NCI-H446 treated with DMSO at 0.1 percent for 48 hours (cell line): ENCODE results near the gene HSP90AB1.

ENCODE experiments used
- DNase-seq: peaks from one replicate; lab custom pipeline; 2025; lab: John Stamatoyannopoulos, UW

HSP90AB1 gene

DNA sequence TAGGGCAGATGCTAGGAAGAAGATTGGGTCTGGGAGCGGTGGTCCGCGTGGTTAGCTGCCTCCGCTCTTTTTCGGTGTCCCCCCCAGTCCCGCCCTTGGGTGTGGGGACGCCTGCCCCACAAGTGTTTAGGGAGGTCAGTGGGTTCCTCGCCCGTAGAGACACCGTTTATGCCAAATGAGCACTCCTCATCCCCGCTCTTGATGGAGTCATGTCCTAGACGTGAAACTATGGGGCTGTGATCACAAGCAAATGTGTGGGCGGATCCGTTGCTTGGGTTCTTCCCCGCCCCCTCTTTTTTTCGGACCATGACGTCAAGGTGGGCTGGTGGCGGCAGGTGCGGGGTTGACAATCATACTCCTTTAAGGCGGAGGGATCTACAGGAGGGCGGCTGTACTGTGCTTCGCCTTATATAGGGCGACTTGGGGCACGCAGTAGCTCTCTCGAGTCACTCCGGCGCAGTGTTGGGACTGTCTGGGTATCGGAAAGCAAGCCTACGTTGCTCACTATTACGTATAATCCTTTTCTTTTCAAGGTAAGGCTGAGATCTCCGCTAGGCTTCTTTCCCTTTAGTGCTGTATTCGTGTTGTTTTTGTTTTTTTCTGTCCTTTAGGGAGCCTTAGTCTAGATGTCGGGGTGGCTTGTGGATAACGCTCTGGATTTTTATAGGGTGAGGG lies at the start of gene HSP90AB1:
TSS of gene HSP90AB1 (plus strand) at position 439 of the 675 bp plus-strand sequence. CDS start 1,529 bp downstream, outside the sequence.
- DNase-seq, result peak; percentile 97

DNA sequence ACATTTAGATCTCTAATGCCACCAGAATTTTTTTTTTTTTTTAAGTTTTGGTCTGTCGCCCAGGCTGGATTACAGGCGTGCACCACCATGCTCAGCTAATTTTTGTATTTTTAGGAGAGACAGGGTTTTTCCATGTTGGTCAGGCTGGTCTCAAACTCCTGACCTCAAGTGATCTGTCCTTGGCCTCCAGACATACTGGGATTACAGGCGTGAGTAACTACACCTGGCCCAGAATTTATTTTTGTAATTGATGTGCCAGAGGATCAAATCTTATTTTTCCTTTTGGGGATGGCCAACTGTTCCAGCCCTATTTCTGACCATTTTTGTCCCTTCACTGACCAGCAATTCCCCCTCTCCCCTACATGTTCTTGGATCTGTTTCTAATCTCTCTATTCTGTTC lies 48.2 kb upstream of the HSP90AB1 start:
- DNase-seq, result no peak

DNA sequence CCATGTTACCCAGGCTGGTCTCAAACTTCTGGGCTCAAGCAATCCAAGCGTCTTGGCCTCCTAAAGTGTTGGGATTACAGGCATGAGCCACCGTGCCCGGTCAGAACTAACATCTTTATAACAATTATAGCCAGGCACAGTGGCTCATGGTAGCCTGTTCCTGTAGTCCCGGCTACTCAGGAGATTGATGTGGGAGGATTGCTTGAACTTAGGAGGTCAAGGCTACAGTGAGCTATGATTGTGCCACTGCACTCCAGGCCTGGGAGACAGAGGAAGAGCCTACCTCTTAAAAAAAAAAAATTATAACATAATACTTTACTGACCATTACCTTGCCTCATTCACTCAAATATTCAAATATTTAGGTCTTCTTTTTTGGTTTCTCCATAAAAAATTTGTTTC lies 47.0 kb upstream of the HSP90AB1 start:
- DNase-seq, result no peak

DNA sequence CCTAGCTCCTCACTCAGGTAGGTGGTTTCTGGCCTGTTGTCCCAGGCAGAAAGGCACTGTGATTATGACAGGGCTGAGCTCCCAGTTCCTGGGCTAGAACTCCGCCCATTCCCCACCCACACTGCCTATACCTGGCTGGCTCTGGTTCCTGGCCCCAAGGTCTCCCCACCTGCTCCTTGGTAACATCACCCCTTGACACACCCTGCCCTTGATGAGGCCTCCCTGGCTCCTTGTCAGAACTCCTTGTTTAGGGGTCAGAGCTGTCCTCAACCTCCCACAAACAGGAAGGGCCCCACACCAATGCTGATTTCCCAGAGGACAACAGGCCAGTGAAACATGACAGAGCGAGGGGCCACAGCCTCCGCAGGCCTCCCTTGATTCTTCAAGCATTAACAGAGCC lies 45.7 kb upstream of the HSP90AB1 start:
- no peak for DNase-seq

DNA sequence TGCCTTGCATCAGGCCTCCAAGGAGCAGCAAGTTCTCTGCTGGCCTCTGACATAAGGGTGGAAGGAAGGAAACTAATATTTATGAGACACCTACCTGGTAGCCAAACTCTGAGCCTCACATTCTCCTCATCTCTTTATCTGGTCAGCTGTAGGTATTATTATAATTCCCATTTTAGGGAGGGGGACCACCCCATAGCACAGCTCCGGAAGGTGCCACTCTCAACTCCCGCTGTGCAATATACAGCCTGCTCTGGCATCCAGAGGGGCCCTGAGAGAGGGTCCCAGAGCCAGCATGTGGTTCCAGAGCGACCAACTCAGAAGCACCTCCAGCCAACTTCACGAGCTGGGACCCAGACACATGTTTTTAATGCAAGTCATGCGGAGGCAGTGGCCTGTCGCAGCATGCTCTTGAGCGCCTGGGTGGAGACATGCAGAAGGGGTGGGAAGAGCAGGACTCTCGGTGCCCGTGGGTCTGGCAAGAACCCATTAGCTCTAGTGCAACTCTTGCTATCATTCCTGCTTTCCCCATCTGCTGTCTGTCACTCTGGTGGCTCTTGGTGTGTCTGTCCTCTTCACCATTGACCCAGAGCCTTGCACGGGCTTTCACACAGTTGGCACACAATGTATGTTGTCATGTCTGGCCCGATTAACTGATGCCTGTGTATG lies 45.1 kb upstream of the HSP90AB1 start:
- DNase-seq, result no peak

DNA sequence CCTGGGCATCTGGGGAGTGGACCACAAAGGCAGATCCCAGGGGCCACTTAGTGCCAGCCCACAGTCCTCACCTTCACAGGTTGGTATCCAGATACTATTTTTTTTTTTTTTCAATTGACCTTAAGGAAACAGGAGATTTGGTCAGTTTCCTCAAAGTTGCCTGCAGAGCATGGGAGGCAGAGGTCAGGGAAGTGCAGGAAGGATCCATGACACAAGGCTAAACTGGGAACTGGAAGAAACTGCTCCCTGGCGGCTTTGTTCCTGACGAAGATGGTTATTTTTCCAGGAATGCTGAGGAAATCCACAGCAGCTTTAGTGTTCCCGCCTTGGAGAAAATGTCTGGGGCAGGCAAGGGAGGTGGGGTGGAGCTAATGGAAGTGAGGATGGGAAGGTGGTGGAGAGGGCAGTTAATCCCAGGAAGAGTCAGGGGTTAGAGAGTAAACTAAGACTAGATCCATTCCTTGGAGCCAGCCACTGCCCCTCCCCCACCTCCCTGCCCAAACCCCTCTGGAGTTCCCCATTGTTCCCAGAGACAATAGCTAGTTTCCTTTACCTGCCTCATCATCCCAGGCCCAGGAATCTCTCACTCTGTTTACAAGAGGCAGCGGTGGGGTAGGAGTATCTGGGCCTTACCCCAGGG lies 44.4 kb upstream of the HSP90AB1 start:
- no peak for DNase-seq

DNA sequence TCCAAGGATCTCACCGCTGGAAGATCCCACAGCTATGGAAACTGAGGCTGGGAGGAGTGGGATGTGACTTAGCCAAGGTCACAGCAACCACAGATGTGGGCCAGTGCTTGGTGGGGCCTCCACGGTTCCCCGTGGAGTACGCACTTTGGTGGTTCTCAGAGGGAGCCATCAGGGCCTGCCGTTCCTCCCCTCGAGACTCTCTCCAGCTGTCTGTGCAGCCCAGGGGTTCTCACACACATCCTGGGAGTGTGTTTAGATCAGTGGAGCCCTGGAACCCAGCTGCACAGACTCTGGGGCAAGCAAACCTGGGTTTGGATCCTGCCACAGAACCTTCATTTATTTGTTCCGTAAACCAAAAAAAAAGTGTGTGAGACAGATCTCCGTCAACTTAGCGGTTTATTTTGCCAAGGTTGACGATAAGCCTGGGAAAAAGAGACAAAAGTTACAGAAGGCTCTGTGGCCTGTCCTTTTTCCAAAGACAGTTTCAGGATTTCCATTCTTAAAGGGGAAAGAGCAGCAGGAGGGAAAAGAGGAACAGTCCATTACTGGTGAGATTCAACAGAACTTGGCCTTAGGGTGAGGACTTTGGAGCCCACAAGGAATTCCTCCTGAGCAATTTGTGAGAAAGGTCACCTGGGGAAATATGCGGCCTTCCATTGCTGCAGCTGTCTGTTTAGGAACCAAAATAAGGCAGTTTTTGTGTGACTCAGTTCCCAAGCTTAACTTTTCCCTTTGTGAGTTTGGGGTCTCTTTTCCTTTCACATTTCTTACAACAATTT lies 43.7 kb upstream of the HSP90AB1 start:
- DNase-seq, result no peak

DNA sequence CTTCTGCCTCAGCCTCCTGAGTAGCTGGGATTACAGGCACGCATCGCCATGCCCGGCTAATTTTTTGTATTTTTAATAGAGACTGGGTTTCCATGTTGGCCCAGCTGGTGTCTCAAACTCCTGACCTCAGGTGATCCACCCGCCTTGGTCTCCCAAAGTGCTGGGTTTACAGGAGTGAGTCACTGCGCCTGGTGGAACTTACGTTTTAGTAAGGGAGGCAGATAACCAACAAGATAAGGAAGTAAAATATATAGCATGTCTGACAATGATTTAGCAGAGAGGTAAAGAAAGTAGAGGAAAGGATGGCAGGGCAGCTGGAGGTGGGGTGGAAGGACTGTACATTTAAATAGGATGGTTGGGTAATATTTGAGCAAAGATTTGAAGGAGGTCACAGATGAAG lies 42.9 kb upstream of the HSP90AB1 start:
- DNase-seq, result no peak

DNA sequence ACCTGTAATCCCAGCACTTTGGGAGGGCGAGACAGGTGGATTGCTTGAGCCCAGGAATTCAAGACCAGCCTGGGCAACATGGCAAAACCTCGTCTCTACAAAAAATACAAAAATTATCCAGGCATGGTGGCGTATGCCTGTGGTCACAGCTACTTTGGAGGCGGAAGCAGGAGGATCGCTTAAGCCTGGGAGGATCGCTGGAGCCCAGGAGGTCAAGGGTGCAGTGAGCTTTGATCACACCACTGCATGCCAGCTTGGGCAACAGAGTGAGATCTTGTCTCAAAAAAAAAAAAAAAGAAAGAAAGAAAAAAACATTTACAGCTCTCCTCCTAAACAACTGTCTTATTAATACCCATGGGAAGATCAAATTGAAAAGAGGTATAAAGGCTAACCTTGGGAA lies 38.9 kb upstream of the HSP90AB1 start:
- no peak for DNase-seq

DNA sequence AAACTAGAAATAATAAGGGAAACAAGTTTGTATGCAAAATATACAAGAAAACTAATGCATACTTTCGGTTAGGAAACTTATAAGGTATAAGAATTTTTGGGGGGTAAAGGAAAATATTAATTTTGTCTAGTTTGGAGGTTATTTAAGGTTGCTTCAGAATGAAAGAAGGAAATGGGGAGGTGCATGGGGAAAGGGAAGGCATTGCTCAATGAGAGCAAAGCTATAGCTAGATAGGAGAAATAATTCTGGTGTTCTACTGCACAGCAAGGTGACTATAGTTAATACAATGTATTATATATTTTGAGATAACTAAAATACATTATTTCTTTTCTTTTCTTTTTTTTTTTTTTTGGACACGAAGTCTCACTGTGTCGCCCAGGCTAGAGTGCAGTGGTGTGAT lies 35.6 kb upstream of the HSP90AB1 start:
- DNase-seq, result no peak

DNA sequence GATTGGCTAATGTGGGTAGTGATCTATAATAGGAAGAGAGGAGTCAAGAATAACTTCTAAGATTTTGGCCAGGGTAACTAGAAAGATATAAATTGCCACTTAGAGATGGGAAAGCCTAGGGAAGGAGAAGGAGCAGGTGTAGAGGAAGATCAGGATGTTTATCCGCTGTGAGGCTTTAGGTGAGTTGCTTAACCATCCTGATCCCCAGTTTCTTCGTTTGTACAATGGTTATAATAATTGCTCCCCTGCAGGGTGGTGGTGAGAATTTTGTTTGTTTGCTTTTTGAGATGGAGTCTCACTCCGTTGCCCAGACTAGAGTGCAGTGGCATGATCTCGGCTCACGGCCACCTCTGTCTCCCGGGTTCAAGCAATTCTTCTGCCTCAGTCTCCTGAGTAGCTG lies 32.6 kb upstream of the HSP90AB1 start:
- no peak for DNase-seq

DNA sequence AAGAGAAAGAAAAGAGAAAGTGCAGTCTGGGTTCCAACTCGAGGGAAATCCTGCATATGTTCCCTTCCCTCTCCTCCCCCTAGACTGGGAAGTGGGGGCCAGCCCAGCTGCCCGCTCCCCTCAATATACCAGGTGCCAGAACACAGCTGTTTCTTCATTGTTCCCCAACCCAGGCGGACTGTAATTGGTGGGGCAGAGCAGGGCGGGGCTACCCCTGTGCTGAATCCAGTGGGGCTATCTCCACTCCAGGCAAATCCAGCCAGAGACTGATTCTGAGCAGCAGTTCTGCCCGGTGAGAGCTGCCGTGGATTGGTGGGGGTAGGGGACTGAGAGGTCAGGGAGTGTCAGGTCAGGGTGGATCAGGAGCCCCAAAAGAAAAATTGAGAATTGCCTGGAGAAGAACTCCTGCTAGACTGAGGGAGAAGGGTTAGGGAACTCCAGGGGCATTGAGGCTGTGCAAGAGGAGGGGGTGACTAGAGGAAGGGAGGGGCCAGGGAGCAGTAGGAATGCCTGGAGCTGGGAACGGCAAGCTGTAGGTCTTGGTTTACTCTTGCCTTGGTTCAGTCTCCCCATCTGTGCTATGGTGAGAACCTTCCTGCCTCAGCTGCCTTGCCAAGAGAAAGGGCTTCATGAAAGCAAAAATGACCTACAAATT lies 30.1 kb upstream of the HSP90AB1 start, which contains the start of gene MYMX:
TSS of gene MYMX (plus strand) at position 250 of the 655 bp plus-strand sequence. CDS start 546 bp downstream, outside the sequence.
- peak; percentile 76 for DNase-seq

DNA sequence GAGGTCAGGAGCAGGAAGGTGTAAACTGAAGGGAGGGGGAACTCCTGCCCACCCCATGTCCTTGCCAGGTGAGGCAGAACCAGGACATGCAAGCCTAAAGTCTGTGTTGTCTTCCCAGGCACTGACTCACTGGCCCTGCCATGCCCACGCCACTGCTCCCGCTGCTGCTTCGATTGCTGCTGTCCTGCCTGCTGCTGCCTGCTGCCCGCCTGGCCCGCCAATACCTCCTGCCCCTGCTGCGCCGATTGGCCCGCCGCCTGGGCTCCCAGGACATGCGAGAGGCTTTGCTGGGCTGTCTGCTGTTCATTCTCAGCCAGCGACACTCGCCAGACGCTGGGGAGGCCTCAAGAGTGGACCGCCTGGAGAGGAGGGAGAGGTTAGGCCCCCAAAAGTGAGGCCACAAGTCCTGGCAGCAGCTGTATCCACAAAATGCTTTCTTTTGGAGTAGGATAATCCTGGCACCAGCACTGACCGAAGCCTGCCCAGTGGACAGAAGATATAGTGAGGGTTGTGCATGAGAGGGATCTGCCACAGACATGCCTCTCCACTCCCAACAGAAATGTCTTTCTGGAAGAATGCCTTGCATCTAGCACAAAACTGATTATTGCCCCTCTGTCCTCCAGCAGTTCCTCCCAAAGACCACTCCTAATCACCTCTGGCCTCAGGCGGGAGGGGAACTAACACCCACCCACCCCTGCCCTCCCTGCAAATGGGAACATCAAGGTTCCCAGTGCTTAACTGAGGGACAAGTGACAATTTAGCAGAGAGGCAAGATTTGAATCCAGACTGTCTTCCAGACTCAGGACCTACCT lies 29.4 kb upstream of the HSP90AB1 start:
- DNase-seq, result peak; percentile 89

DNA sequence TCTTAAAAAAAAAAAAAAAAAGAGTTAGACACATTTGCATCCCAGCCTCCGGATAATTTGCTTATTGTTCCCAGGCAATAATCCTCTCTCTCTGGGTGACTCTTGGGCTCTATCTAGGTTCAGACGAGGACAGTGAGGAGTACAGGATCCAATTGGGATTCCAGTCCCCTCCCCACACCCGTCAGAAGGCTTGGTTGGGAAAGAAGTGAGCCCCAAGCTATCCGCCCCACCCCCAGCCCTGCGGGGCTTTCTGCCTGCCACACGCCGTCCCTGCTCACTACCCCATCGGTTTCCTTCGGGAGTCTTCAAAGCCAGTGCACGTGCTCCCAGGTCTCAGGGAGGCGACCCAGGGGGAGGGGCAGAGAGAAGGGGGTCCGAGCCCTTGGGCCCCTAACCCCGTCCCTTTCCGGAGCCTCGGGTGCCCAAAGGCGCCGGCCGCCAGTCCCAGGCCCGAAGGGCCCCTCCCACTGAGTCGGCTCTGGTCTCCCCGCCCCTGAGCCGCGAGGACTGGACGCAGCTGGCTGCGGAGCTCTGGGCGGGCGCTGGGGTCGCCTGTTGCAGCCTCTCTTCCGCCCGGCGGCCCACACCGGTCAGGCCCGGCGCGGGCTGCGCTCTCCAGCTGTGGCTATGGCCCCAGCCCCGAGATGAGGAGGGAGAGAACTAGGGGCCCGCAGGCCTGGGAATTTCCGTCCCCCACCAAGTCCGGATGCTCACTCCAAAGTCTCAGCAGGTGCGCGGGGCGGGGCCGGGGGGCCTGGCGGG lies 27.7 kb upstream of the HSP90AB1 start:
- no peak for DNase-seq

DNA sequence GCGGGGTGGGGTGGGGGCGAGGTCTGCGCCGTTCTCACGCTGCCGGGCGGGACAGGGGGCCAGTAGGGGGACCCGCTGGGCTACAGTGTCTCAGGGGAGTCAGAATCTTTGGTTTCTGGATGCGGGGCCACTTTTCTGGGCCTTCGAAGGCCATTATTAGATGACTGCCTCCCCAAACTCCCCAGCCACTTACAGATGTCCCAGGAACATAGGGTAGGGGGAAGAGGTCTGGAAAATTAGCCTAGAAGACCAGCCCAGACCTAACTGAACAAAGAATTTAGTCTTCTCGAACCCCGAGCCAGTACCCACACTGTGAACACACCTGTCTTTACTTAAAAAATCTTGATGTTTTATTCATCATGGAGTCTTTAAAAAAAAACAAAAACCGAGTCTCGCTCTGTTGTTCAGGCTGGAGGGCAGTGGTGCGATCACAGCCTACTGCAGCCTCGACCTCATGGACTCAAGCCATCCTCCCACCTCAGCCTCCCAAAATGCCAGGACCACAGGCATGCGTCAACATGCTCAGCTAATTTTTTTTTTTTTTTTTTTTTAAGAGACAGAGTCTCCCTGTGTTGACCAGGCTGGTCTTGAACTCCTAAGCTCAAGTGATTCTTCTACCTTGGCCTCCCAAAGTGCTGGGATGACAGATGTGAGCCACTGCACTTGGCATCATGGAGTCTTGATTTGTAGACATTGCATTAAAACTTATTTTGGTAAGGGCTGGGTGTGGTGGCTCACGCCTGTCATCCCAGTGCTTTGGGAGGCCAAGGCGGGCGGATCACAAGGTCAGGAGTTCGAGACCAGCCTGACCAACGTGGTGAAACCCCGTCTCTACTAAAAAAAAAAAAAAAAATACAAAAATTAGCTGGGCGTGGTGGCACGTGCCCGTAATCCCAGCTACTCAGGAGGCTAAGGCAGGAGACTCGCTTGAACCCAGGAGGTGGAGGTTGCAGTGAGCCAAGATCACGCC lies 26.8 kb upstream of the HSP90AB1 start:
- no peak for DNase-seq

DNA sequence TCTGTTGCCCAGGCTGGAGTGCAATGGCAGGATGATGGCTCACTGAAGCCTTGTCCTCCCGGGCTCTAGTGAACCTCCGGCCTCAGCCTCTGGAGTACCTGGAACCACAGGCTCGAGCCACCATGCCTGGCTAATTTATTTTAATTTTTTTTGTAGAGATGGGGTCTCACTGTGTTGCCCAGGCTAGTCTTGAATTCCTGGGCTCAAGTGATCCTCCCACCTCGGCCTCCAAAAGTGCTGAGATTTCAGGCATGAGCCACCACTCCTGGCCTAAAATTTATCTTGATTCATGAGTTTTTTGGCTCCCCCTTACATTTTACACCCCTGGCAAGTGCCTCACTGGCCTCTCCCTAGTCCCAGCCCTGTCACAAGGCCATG lies 26.0 kb upstream of the HSP90AB1 start:
- DNase-seq, result no peak

DNA sequence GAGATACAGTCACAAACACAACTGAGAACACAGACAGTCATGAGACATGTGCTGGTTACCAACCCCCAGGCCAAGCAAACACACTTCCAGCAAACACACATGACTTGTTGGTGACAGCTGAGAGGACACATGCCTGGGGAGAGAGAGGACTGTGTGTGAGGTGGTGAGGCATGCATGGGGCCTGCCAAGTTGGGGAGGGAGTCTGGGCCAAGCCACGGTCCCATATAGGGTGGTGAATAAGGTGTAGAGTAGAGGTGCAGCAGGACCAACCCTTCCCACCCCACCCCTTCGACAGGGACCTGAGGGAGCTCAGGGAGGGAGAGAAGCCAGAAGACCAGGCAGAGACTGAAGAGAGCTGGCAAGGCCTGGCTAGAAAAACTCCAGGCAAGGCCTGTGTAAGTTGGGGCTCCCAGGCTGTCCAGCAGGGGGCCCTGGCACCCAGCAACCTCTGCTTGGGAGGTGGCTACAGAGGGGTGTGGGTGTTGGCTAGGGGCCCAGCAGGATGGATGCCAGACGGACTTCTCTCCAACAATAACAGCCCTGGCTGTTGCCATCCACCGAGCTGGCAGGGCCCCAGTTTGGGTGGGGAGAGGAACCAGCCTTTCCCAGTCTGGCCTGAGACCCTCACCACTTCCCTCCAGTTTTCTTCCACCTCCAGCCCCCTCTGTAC lies 25.5 kb upstream of the HSP90AB1 start:
- peak; percentile 91 for DNase-seq

DNA sequence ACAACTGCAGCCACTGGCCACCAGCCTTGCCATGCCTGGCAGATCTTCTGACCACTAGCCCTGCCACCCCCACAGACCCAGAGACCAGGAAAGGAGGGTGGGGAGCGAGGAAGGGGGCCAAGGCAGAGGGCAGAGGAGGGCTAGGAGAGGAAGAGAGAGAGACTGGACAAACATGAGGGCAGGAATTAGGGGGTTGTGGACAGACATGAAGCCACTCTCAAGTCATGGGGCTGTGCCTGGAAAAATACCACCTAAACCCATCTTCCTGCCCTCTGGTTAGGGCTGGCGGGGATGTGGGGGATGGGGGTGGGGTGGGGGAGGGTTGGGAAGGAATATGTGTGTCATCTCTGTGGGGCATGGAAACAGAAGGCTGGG lies 25.0 kb upstream of the HSP90AB1 start:
- DNase-seq, result no peak
